Measurements from ENCODE around the gene GNAZ. TPM values are rescaled to one million over a fixed set of nuclear protein-coding genes. Genes with fewer than 3 reads are reported as not detected.

Gene GNAZ
- total and polyA plus RNA-seq, 2 of the 8 experiments (the other 6 are each of a cell fraction or from before 2014, with no cell fraction given), result 6.6 to 9.6 TPM

DNA sequence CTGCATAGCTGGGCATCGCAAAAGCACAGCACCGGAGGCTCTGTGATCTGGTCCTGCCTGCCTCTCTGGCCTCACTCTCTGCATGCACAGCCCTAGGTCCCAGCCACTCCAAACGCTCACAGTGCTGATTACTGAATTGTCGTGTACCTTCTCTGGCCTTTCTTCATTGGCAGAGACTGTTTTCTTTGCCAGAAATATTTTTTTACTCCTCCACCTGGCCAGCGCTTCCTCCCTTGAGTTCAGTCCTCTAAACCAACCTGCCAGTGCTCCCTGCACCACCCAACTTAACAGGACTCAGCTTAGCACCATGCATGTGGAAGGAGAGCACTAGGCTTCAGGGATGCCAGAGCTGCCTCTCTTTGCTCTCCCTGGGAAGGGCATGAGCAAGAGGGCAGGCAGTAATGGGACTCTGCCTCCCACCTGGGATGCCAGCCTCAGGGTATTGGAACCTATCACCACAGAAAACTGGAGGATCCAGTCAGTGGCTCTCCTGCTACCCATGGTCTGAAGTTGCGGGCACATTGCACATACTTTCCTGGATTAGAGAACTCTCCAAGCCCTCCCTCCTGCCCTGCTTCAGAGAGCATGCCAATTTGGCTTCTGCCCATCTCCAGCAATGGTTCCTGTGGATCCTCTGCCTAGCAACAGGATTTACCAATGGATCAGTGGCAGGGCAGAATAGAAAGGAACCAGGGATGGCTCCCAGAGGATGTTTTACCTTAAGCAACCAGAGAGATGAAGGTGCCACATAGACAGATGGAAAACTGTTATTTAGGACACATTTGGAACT is 37.0 kb upstream of the GNAZ start:
- Histone ChIP-seq H4K5ac (ENCODE audit: insufficient read length, low read depth, low read length) (no peak overlapping the region), H2BK120ac (replicated peaks; ENCODE audit: low read depth, low read length) (no peak overlapping the region), H3K4me2 (ENCODE audit: insufficient read depth in 1 of 2, low read depth in 2 of 2, low read length in 2 of 2) (no peak overlapping the region), H3K79me1 (ENCODE audit: low read depth, low read length) (no peaks in the 10 kb centered on the region), H3K36me3 (ENCODE audit: control insufficient read depth in 2 of 4, insufficient read depth in 4 of 4, low read length in 3 of 4) (no peaks in the 10 kb centered on the region), H2BK12ac (ENCODE audit: low read depth, low read length) (no peak overlapping the region), H3K18ac (ENCODE audit: extremely low read depth, low read length) (no peak overlapping the region; the same call in 1 of the 2 replicates), H2AFZ (ENCODE audit: low read length) (no peak overlapping the region), H2BK20ac (ENCODE audit: low read length) (no peak overlapping the region), H3K27ac (ENCODE audit: low read depth, low read length) (no peak overlapping the region), H3K56ac (replicated peaks; ENCODE audit: insufficient read length, low read depth, low read length) (no peak overlapping the region), H3K4me3 (ENCODE audit: extremely low read depth in 1 of 4, insufficient read depth in 2 of 4, low read depth in 3 of 4, low read length in 4 of 4) (no peak overlapping the region), H3K79me2 (ENCODE audit: control insufficient read depth in 1 of 2, insufficient read depth in 2 of 2, low read length in 2 of 2) (no peaks in the 10 kb centered on the region), H3K9me3 (ENCODE audit: insufficient read depth in 2 of 2, low read depth in 1 of 2, low read length in 1 of 2) (peaks cover 4 to 9% of the 10 kb centered on the region in 2 experiments; a peak in 2 of 4 replicates), H3K23ac (ENCODE audit: insufficient read length) (no peak overlapping the region), H3K9ac (replicated peaks in 1 of 4; ENCODE audit: extremely low read depth in 1 of 4, low read depth in 3 of 4, low read length in 3 of 4) (no peak overlapping the region), H2BK5ac (ENCODE audit: low read depth, low read length) (no peak overlapping the region), H2AK5ac (ENCODE audit: low read depth, low read length) (no peak overlapping the region), H4K20me1 (replicated peaks in 1 of 2; ENCODE audit: control insufficient read depth in 1 of 2, insufficient read depth in 2 of 2, low read length in 2 of 2) (no peaks in the 10 kb centered on the region), H2BK15ac (ENCODE audit: low read length) (no peak overlapping the region), H4K8ac (ENCODE audit: extremely low read depth, insufficient read depth, low read length) (no peak overlapping the region), H3K4ac (replicated peaks; ENCODE audit: insufficient read length, low read depth, low read length) (no peak overlapping the region), H3K14ac (ENCODE audit: insufficient read length) (no peak overlapping the region), H3K4me1 (replicated peaks in 1 of 4; ENCODE audit: control insufficient read depth in 3 of 4, insufficient read depth in 4 of 4, low read length in 3 of 4) (peaks cover 0 to 5% (median under 1%) of the 10 kb centered on the region in 4 experiments; a peak in 2 of 7 replicates), H3K23me2 (ENCODE audit: low read depth, low read length) (no peaks in the 10 kb centered on the region), H3K27me3 (replicated peaks in 1 of 4; ENCODE audit: control insufficient read depth in 3 of 4, extremely low read depth in 1 of 4, insufficient read depth in 3 of 4, low read length in 3 of 4) (peaks cover 0 to 5% (median 2%) of the 10 kb centered on the region in 4 experiments; a peak in 2 of 7 replicates), H4K91ac (replicated peaks; ENCODE audit: insufficient read length, low read length) (no peak overlapping the region)
- ChIA-PET POLR2A (ENCODE audit: partially characterized antibody) (no interaction called here), CTCF (ENCODE audit: partially characterized antibody) (no interaction called here)
- WGBS, 2 experiments (ENCODE audit: extremely low coverage in 1 of 2, insufficient coverage in 1 of 2, insufficient read length in 1 of 2, insufficient replicate concordance in 2 of 2, low coverage in 1 of 2, low lambda C conversion rate in 2 of 2, missing lambda C conversion rate in 1 of 2), result 86% methylated on average over 6 of the region's 6 CpGs; no CpG with 5 or more reads in 1 of the 2 experiments
- FAIRE-seq, result no peak
- no peak for TF ChIP-seq GTF2F1 (IDR thresholded peaks at IDR 0.05; ENCODE audit: borderline replicate concordance, low read depth, low read length)
- TF ChIP-seq, protein P1, sequence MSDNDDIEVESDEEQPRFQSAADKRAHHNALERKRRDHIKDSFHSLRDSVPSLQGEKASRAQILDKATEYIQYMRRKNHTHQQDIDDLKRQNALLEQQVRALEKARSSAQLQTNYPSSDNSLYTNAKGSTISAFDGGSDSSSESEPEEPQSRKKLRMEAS (IDR thresholded peaks at IDR 0.05), result no peak
- TF ChIP-seq SIRT6 (IDR thresholded peaks at IDR 0.05; ENCODE audit: low read length), result no peak
- TF ChIP-seq SP4 (IDR thresholded peaks at IDR 0.05; ENCODE audit: low read length), result no peak
- TF ChIP-seq KDM1A (IDR thresholded peaks at IDR 0.05; ENCODE audit: borderline replicate concordance, low read length), result no peak
- TF ChIP-seq, protein P2, sequence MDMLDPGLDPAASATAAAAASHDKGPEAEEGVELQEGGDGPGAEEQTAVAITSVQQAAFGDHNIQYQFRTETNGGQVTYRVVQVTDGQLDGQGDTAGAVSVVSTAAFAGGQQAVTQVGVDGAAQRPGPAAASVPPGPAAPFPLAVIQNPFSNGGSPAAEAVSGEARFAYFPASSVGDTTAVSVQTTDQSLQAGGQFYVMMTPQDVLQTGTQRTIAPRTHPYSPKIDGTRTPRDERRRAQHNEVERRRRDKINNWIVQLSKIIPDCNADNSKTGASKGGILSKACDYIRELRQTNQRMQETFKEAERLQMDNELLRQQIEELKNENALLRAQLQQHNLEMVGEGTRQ (IDR thresholded peaks at IDR 0.05; ENCODE audit: low read length), result no peak
- no peak for DNase-seq (ENCODE audit: low read depth in 1 of 2, low spot score in 2 of 2)
